GM12801 (cell line): ENCODE results near the gene UNC5B.
A peak's percentile ranks its signal among the peaks of the same experiment; 100 is the strongest.

Experiments used
- CTCF ChIP-seq: IDR thresholded peaks from one replicate; pipeline ENCODE4 v1.5.1; 2011; ENCODE audit warnings: control low read depth; ENCODE audit not compliant: insufficient read length; ENCODE audit errors: extremely low read depth

UNC5B gene

GRCh38 chr10:71268247-71268691 lies 55.9 kb downstream of the UNC5B start:
- TF ChIP-seq CTCF = no peak

GRCh38 chr10:71268758-71269157 lies 56.4 kb downstream of the UNC5B start:
- no peak for TF ChIP-seq CTCF

GRCh38 chr10:71269301-71270288 lies 57.2 kb downstream of the UNC5B start:
- TF ChIP-seq CTCF = no peak

GRCh38 chr10:71270301-71271220 lies 58.2 kb downstream of the UNC5B start:
- TF ChIP-seq CTCF = peak; percentile 7

- no peak for TF ChIP-seq CTCF
Observed at GRCh38 chr10:71271662-71272055, 59.3 kb downstream of the UNC5B start.

GRCh38 chr10:71272056-71272771 lies 59.8 kb downstream of the UNC5B start:
- no peak for TF ChIP-seq CTCF
